GM12873 (cell line): ENCODE data around the gene ACP4.

ENCODE experiments used
- TF ChIP-seq, protein P1 (sequence below): IDR thresholded peaks from 2 replicates; pipeline ENCODE4 v1.5.1; 2012; ENCODE audit warnings: low read depth, mild to moderate bottlenecking, moderate library complexity, low read length, control low read depth; ENCODE audit not compliant: insufficient read depth; ENCODE audit errors: missing control alignments

The ACP4 gene, protein sequence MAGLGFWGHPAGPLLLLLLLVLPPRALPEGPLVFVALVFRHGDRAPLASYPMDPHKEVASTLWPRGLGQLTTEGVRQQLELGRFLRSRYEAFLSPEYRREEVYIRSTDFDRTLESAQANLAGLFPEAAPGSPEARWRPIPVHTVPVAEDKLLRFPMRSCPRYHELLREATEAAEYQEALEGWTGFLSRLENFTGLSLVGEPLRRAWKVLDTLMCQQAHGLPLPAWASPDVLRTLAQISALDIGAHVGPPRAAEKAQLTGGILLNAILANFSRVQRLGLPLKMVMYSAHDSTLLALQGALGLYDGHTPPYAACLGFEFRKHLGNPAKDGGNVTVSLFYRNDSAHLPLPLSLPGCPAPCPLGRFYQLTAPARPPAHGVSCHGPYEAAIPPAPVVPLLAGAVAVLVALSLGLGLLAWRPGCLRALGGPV

GRCh38 chr19:50790396-50790795 lies at the start of gene ACP4:
ACP4 (plus strand) TSS chr19:50790415; CDS start chr19:50790415, 0 bp downstream.
- TF ChIP-seq, protein P1, sequence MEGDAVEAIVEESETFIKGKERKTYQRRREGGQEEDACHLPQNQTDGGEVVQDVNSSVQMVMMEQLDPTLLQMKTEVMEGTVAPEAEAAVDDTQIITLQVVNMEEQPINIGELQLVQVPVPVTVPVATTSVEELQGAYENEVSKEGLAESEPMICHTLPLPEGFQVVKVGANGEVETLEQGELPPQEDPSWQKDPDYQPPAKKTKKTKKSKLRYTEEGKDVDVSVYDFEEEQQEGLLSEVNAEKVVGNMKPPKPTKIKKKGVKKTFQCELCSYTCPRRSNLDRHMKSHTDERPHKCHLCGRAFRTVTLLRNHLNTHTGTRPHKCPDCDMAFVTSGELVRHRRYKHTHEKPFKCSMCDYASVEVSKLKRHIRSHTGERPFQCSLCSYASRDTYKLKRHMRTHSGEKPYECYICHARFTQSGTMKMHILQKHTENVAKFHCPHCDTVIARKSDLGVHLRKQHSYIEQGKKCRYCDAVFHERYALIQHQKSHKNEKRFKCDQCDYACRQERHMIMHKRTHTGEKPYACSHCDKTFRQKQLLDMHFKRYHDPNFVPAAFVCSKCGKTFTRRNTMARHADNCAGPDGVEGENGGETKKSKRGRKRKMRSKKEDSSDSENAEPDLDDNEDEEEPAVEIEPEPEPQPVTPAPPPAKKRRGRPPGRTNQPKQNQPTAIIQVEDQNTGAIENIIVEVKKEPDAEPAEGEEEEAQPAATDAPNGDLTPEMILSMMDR, result no peak

GRCh38 chr19:50741179-50741933 lies 48.9 kb upstream of the ACP4 start:
- TF ChIP-seq, protein P1, result no peak

DNA sequence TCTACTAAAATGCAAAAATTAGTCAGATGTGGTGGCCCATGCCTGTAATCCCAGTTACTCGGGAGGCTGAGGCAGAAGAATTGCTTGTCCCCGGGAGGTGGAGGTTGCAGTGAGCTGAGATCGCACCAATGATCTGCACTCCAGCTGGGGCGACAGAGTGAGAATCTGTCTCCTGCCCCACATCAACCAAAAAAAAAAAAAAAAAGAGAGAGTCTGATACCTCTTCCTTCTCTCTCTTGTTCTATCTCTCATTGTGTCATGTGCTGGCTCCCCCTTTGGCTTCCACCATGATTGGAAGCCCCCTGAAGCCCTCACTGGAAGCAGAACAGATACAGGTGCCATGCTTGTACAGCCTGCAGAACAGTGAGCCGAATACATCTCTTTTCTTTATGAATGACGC lies 46.7 kb upstream of the ACP4 start:
- TF ChIP-seq, protein P1, result no peak

GRCh38 chr19:50745221-50745620 lies 45.0 kb upstream of the ACP4 start:
- TF ChIP-seq, protein P1, result no peak

DNA sequence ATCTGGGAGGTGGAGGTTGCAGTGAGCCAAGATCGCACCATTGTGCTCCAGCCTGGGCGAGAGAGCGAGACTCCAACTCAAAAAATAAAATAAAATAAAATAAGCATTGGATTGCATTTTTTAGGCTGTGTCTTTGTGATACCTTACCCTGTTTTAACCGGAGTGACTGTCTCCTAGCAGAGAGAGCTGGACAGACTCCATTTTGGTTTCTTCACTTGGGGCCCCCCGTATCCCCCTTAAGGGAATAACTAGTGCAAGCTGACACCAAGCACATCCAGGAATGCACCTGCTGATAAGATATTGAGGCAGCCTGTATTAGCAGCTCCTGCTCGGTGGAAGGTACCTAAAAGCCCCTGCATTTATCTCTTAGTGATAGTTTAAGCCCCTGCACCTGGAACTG lies 40.7 kb upstream of the ACP4 start:
- TF ChIP-seq, protein P1, result no peak

DNA sequence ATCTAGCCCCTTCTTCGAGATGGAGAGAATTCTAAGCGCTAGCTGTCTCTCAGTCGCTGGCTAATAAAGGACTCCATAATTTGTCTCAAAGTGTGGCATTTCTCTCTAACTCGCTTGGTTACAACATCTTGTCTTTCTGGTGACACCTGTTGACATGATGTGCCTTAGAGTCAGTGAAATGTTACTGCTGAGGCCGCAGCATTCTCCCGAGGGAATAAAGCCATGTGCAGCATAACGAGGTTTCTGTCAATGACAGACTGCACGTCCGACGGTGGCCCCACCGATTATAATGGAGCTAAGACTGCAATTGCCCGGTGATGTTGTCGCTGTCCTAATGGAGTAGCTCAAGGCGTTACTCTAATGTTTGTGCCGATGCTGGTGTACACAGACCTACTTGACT lies 40.2 kb upstream of the ACP4 start:
- TF ChIP-seq, protein P1, result no peak

DNA sequence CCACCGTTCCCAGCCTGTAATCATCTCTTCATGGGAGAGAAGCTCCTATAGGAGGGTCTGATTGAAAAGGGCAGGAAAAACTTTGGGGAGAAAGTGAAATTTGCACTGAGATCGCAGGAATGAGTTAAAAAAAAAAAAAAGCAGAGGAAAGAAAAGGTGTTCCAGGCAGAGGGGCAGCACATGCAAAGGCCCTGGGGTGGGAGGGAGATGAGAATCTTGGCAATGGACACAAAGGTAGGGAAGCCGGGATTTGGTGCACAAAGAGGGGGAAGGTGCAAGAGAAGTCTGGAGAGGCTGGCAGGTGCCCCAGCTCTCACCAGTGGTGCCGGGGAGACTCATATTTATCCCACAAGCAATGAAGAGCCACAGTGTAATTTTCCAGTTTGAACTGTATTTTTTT lies 36.3 kb upstream of the ACP4 start:
- TF ChIP-seq, protein P1, result no peak
